Ovary (tissue), 9 donors: Measurements from ENCODE around the gene GRM5. TPM values are rescaled to one million over a fixed set of nuclear protein-coding genes. Genes with fewer than 3 reads are reported as not detected.

ENCODE experiments used
- DNase-seq, 5 donors: peaks; one replicate each; pipeline ENCODE4 v3.0.0-alpha.2; 2019 to 2020
- H3K27ac ChIP-seq, 2 donors: fragments of 200-600 bp; one replicate each; pipeline versions ENCODE4 v1.5.1 to v1.8.0; 2019 to 2022
- H3K27me3 ChIP-seq: fragments of 200-600 bp; one replicate; pipeline ENCODE4 v1.8.0; 2022
- H3K36me3 ChIP-seq: fragments of 200-600 bp; sonication (generic); one replicate; pipeline ENCODE4 v1.5.1; 2019
- H3K4me1 ChIP-seq: one replicate; pipeline ENCODE4 v1.8.1; 2013; ENCODE audit warnings: mild to moderate bottlenecking, moderate library complexity; ENCODE audit not compliant: insufficient read depth
- H3K4me3 ChIP-seq: fragments of 200-600 bp; sonication (generic); one replicate; pipeline ENCODE4 v1.5.1; 2017
- H3K9me3 ChIP-seq, 2 donors: fragments of 200-600 bp in 1 of 2; sonication (generic) in 1 of 2; one replicate each; pipeline versions ENCODE4 v1.5.1 to v1.8.1; 2013 to 2019; ENCODE audit warnings: mild to moderate bottlenecking in 1 of 2, moderate library complexity in 1 of 2
- EP300 ChIP-seq: sonication (generic); formaldehyde crosslinking; IDR thresholded peaks from one replicate; pipeline ENCODE4 v1.6.1; 2017; ENCODE audit warnings: antibody characterized with exemption
- POLR2A ChIP-seq: fragments of 450-650 bp; IDR thresholded peaks from one replicate; pipeline ENCODE4 v1.6.1; 2017; ENCODE audit warnings: antibody characterized with exemption, mild to moderate bottlenecking, moderate library complexity
- WGBS, 3 donors: extraction: QIAGEN DNeasy Blood & Tissue Kit in 1 of 3; methylation state at CpG; one replicate each; pipeline versions ENCODE4 v1.1.5 to v1.1.7; 2013 to 2017; 5-methylcytosine and 5-hydroxymethylcytosine counted together
- intact Hi-C, 4 donors: fragments of 100-400 bp; cut with DNase I; formaldehyde crosslinking; loops; one replicate each; pipeline versions ENCODE4 v1.11.0 to v1.15.1; 2022 to 2023
- polyA plus RNA-seq, 2 donors: library from polyadenylated mRNA; stranded (reverse); fragments of 200-250 nt in 1 of 2; fragments of 350-450 nt in 1 of 2; fragmentation: Illumina TruSeq in 1 of 2; extraction: RNeasy Lipid Tissue Mini Kit (QIAGEN cat#74804) in 1 of 2; gene quantifications; one replicate each; pipeline ENCODE4 v1.2.3, GENCODE V29; 2013 to 2014
- total RNA-seq, 7 donors: library from RNA; depleted of rRNA in 2 of 7; stranded (reverse); fragments of >200 nt in 2 of 7; fragmentation: NEBNext Ultra II Directional in 3 of 7; extraction: Animal tissue kit (Norgen Biotek cat#: 25700) in 3 of 7; gene quantifications; one replicate each; pipeline versions ENCODE4 v1.1.0 to v1.2.4, GENCODE V29; 2016 to 2023
- TF ChIP-seq, protein P1 (sequence below), 3 donors: fragments of 450-650 bp in 2 of 3; fragments of 200-600 bp in 1 of 3; IDR thresholded peaks; one replicate each; pipeline versions ENCODE4 v1.5.1 to v1.8.0; 2016 to 2022; ENCODE audit warnings: antibody characterized with exemption in 3 of 3, mild to moderate bottlenecking in 1 of 3
- donor health status: DM: no; HTN: no; CAD: no; lungs with moderate emphysema.
- donor health status: DM: no; HTN: no; CAD: no.
- donor health status: Bipolar disorder and iron deficiency.
- donor health status: DM: yes; HTN: yes; CAD: no.
- donor health status: DM: no; HTN: no; CAD: no.
- donor health status: DM: yes; HTN: yes; CAD: no.

The GRM5 gene
- total and polyA plus RNA-seq, 9 donors, result under 0.01 to 0.03 TPM; not detected in 7

DNA sequence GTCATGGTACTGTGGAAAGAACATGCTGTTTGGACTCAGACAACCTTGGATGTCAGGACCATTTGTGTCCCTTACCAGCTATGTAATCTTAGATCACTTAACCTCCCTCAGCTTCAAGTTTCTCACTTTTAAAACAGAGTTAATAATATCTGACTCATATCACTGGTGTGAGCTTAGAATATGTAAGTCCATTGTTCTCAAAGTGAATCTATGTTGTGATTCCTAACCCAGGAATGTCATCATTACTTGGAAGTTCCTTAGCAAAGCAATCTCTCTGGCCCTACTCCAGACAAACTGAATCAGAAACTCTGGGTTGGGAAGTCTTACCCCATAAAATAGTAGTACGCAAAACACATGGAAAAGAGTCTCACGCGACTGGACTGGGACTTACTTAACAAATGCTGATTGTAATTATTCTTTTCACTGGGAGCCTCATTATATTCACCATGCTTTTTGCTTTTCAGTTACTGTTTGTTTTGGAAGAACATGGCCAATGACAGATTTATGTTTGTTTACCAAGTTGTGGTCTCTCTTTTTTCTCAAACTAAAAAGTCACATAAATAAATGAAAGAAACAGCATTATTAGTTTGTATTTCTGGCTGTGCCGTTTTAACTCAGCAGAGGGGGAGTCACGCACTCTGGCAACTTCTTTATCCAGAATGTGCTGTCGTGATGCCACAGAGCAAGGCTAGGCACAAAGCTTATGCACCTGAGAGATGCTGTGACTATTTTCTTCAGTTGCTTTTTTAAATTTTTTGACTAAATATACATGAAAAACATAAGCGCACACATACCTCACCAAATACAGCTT, 510.6 kb downstream of the GRM5 start:
- peak in 1 of 5 donors; percentile 37 for DNase-seq
- H3K36me3 ChIP-seq, result no peaks in the 10 kb centered on the region
- no peak overlapping the region for H3K27ac ChIP-seq
- 16 to 21% (median 19%) methylated on average over 7 of the region's 7 CpGs for WGBS, 3 donors
- intact Hi-C loops, result no loop called here
- TF ChIP-seq EP300 (no peak), POLR2A (no peak)
- TF ChIP-seq, protein P1, sequence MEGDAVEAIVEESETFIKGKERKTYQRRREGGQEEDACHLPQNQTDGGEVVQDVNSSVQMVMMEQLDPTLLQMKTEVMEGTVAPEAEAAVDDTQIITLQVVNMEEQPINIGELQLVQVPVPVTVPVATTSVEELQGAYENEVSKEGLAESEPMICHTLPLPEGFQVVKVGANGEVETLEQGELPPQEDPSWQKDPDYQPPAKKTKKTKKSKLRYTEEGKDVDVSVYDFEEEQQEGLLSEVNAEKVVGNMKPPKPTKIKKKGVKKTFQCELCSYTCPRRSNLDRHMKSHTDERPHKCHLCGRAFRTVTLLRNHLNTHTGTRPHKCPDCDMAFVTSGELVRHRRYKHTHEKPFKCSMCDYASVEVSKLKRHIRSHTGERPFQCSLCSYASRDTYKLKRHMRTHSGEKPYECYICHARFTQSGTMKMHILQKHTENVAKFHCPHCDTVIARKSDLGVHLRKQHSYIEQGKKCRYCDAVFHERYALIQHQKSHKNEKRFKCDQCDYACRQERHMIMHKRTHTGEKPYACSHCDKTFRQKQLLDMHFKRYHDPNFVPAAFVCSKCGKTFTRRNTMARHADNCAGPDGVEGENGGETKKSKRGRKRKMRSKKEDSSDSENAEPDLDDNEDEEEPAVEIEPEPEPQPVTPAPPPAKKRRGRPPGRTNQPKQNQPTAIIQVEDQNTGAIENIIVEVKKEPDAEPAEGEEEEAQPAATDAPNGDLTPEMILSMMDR (IDR thresholded peaks at IDR 0.05), result no peak
- H3K4me1 ChIP-seq, result peaks cover 2% of the 10 kb centered on the region
- no peak overlapping the region for H3K4me3 ChIP-seq
- H3K27me3 ChIP-seq, result no peaks in the 10 kb centered on the region
- no peaks in the 10 kb centered on the region for H3K9me3 ChIP-seq

DNA sequence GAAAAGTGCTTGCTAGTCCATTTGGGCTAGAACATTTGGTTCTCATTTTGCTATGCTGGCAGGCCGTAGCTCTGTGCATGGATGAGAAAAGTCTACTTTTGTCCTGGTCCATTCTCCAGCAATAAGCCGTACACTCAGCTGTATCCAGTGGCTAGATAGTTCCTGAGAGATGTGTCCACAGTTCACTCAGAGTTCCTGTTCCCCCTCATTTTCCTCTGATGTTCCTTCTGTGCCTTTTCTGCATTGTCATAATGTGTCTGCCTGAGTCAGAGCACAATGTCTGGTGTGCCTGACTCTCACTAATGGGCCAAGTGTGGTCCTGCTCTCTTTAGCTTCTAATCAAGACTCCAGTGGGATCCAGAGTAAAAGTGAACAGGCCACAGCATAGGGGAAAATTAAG, 512.6 kb downstream of the GRM5 start:
- H3K4me3 ChIP-seq, result no peak overlapping the region
- peaks cover 2% of the 10 kb centered on the region for H3K4me1 ChIP-seq
- H3K27ac ChIP-seq, result no peak overlapping the region
- WGBS, 3 donors, result 76 to 97% (median 95%) methylated on average over 2 of the region's 2 CpGs
- intact Hi-C loops, result no loop called here
- TF ChIP-seq EP300, result no peak
- TF ChIP-seq, protein P1 (IDR thresholded peaks at IDR 0.05), result no peak
- no peak for TF ChIP-seq POLR2A
- DNase-seq, result no peak
- no peaks in the 10 kb centered on the region for H3K9me3 ChIP-seq
- no peaks in the 10 kb centered on the region for H3K27me3 ChIP-seq
- no peaks in the 10 kb centered on the region for H3K36me3 ChIP-seq

DNA sequence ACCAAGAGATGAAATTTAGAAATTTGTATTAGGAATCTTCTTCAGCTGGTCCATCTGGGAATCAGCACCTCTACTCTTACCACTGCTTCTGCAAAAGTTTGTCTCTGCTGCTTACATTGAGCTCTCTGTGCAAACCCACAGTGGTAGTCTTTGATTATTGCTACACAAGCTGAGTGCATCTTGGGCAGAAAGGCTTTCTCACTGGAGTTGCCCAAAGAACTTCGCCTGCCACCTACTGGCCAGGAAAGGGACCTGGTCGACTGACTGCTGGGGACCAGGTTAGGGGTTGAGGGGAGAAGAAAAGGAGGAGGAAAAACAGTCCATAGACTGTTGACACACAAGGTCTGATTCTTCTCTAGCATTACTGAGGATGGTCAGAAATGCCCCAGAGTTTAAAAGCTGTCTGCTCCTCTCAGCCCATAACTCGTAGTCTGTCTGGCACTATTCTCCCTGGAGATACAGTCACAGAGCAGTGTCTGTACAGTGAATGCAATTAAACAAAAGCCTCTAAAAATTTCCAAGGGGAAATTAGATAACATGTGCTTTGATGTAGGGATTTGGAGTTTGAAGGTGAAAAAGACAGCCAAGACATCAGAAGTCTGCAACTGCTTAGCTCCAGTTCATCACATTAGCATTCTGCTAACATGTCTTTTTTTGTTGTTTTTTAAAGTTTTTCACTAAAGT, 513.3 kb downstream of the GRM5 start:
- DNase-seq, result peak in 1 of 5 donors; percentile 16
- Histone ChIP-seq H3K27ac (no peak overlapping the region), H3K27me3 (no peaks in the 10 kb centered on the region), H3K9me3 (no peaks in the 10 kb centered on the region), H3K4me3 (no peak overlapping the region), H3K4me1 (peaks cover 2% of the 10 kb centered on the region), H3K36me3 (no peaks in the 10 kb centered on the region)
- TF ChIP-seq EP300, result no peak
- TF ChIP-seq POLR2A, result no peak
- TF ChIP-seq, protein P1 (IDR thresholded peaks at IDR 0.05), result no peak
- intact Hi-C loops, result no loop called here
- 40 to 71% (median 56%) methylated on average over 3 of the region's 3 CpGs for WGBS, 3 donors

DNA sequence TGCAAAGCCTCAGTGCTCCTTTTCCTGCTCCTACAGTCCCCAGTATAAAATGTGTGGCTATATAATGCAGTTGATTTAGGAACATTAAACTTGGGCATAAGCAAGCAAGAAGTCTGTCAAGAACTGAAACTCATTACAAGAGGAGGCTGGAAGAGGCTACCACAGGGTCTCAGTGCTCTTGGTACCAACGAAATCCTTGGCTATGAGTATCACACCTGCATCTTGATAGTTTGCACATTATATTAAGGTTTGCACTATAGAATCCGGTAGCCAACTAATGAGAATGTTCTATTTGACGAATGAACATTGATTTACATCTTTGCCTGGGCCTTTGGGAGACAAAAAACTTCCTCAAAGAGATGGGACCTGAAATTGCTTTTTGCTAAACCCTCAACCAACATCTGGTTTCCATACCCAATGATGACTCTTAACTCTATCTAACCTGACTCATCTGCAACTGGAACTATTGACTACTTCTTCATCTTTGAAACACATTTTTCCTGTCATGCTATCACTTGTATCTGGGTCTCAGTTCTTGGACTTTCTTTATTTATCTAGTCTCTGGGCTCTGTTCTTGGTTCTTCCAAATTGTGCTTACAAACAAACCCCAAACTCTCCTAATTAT, 521.0 kb downstream of the GRM5 start:
- 81 to 86% (median 81%) methylated on average over 3 of the region's 3 CpGs for WGBS, 3 donors
- Histone ChIP-seq H3K9me3 (no peaks in the 10 kb centered on the region), H3K27ac (no peak overlapping the region), H3K36me3 (no peaks in the 10 kb centered on the region), H3K4me3 (no peak overlapping the region), H3K4me1 (no peaks in the 10 kb centered on the region), H3K27me3 (no peaks in the 10 kb centered on the region)
- intact Hi-C loops, result loop anchor here in 1 of 4 donors (5.0 kb wide), 1 partner anchor 1192 kb away; no protein-coding TSS in a partner anchor
- TF ChIP-seq EP300, result no peak
- no peak for TF ChIP-seq POLR2A
- TF ChIP-seq, protein P1 (IDR thresholded peaks at IDR 0.05), result no peak
- DNase-seq, result no peak
